T-helper 1 cell treated with Interleukin-12 subunit alpha and Interleukin-12 subunit beta and Interleukin-4 antibody, amounts not matched to agents 30 ng/mL and 1 ng/mL, for 36 hours (primary cell): ENCODE data around the gene TUBGCP3. TPM values are rescaled to one million over a fixed set of nuclear protein-coding genes. Genes with fewer than 3 reads are reported as not detected.

ENCODE experiments used
- intact Hi-C: fragments of 100-400 bp; cut with micrococcal nuclease; formaldehyde crosslinking; loops from one replicate; pipeline ENCODE4 v1.15.1; 2024
- total RNA-seq: library from RNA; stranded (reverse); gene quantifications from 2 replicates; pipeline ENCODE4 v1.2.3, GENCODE V29; 2022

Gene TUBGCP3
- total RNA-seq, 1 donor from 2014 or later = 63.9 TPM

DNA sequence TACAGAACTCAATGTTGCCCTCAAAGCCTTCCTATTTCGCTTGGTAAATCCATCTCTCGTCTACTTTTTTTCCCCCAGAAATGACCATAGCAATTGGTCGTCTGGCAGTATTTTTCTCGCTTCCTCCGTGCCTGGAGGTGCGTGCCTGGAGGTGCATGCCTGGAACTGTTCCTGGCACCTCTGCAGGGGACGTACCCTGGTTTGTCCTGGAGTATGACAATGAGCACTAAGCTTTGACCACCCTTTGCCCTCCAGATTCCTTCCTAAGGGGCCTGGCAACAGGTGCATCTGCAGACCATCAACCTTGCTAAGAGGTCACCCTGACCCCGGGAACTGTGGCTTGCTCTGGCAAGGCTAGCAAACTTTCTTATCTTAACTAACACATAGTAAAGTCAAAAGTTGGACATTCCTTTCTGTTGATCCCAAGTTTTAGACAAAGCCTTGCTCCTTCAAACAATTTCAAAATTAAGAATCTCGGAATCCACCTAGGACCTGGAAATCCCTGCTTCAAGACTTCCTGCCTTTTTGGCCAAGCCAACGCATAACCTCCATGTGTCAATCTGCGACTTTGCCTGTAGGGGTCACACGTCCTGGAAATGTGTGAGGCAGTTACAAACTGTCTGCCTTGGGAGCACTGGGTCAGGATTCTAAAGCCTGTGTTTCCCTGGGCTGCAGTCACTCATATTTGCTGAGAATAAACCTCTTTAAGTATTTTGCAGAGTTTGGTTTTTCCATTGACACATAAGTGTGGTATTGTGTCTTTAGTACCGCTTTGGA is 28.8 kb upstream of the TUBGCP3 start:
- intact Hi-C loops = loop anchor here (1.0 kb wide), 1 partner anchor 258 kb away; no protein-coding TSS in a partner anchor

DNA sequence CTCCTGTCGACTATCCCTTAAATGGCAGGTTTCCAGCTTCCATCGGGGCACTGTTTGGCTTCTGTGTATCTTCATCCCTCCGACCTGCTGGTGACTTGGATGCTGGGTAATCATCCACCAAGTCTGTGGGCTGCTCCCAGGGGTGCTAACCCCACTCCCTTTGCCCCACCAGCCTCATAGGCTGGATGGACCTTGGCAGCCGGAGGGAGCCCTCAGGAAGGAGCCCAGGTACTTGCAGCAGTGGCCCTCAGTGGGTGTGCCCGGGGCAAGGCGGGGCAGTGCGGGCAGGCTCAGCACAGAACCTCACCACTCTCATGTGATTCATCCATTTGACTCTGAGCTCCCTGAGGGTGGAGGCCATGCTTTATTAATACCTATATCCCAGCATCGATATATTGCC is 27.4 kb upstream of the TUBGCP3 start:
- intact Hi-C loops = no loop called here

- intact Hi-C loops = no loop called here
These were observed 26.9 kb upstream of the TUBGCP3 start for GRCh38 chr13:112614835-112615234.

DNA sequence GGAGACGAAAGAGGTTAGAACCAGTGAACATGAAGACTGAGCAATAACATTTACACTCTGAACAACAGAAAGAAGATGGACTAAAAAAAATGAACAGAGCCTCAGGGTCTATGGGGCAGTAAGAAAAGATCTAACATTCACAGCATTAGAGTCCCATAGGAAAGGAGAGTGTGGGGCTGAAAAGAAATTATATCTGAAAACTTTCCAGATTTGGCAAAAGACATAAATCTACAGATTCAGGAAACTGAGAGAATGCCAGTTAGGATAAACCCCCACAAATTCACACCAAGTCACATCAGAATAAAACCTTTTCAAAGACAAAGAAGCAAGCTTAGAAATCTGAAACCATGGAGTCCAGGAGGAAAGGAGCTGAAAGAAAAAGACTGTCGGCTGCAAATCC is 20.3 kb upstream of the TUBGCP3 start:
- intact Hi-C loops = loop anchor here (10.0 kb wide), 1 partner anchor 363 kb away; no protein-coding TSS in a partner anchor

GRCh38 chr13:112606109-112607001 is 18.4 kb upstream of the TUBGCP3 start:
- intact Hi-C loops = loop anchor here (1.0 to 10.0 kb wide), 4 partner anchors 18 to 362 kb away; partner anchors contain the start of gene TUBGCP3

- intact Hi-C loops = loop anchor here (10.0 kb wide), 1 partner anchor 361 kb away; no protein-coding TSS in a partner anchor
These were observed 17.6 kb upstream of the TUBGCP3 start for GRCh38 chr13:112605531-112605990.

DNA sequence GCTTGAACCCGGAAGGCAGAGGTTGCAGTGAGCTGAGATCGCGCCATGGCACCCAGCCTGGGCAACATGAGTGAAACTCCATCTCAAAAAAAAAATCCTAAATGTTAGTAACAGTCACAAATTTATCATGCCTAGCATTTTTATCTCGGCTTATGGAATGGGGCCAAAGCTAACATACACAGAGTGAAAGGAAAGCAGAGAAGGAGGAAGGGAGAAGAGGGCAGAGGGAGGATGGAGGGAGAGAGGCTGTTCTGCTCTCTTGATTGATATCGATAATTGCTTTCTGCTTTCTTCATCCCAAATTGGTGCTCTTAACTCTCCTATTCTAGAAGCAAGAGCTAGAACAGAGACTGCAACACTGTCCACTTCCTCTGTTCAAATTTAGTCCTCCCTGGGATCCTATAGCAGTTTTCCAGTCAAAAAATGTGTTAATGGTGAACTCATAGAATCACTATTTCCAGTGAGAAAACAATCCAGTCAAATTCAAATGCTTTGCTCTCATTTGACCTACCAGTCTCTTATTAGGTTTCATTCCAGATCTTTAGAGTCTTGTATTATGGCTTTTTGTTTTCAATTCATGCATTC is 15.8 kb upstream of the TUBGCP3 start:
- intact Hi-C loops = loop anchor here (10.0 kb wide), 1 partner anchor 359 kb away; no protein-coding TSS in a partner anchor

DNA sequence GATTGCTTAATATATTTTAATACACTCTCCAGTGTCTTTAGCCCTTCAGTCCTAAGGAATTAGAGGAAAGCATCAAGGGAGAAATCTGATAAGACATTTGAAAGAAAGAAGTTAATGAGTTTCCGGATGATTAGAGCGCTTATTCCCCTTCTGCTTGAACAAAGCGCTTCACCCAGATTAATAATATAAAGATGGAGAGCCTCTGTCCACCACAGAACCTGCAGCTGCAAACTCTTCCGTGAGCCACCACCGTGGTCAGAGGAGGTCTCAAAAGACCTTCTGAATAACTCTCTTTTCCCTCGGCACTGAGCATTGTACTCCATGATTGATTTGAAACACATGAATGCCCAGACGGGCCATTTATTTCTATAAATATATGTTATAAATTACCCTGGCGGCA is 14.2 kb upstream of the TUBGCP3 start:
- intact Hi-C loops = loop anchor here (10.0 kb wide), 1 partner anchor 357 kb away; no protein-coding TSS in a partner anchor

DNA sequence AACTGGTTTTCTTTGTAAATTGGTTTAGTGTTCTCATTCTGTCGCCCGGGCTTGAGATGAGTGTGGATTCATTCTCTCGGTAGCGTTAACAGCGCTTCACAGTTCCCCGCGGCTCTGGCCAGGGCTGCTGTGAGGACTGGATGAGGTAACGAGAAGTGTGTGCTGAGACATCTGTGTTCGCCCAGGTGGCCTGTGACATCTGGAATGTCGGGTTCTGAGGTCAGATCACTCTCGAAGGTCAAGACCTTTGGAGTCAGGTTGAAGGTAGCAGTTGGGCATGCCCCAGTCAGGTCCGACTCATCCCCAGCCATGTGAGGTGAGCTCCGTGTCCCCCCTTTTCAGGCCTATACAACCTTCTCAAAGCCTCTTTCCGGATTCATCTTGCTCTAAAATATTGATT is 13.4 kb upstream of the TUBGCP3 start:
- intact Hi-C loops = loop anchor here (10.0 kb wide), 1 partner anchor 357 kb away; no protein-coding TSS in a partner anchor

- intact Hi-C loops = no loop called here
These were observed 8.3 kb upstream of the TUBGCP3 start for GRCh38 chr13:112596235-112596634.

DNA sequence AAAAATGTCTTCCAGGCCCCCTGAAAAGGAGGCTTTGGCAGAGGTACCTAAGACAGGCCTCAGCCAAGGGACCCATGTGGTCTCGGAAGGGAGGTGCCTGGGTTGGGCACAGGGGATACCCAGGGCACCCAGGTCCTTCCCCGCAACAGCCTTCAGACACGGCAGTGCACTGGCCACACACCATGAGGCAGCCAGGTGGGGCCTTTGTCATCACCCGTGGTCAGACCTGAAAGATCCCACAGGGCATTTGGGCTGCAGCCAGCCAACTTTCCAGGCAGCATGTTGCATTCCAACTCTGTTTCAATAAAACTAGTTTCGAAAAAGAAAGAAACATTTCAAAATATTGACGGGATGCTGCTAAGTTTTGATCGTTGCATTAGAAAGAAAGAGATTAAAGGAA is 4.7 kb upstream of the TUBGCP3 start:
- intact Hi-C loops = no loop called here

- intact Hi-C loops = no loop called here
These were observed 4.2 kb upstream of the TUBGCP3 start for GRCh38 chr13:112592181-112592580.

DNA sequence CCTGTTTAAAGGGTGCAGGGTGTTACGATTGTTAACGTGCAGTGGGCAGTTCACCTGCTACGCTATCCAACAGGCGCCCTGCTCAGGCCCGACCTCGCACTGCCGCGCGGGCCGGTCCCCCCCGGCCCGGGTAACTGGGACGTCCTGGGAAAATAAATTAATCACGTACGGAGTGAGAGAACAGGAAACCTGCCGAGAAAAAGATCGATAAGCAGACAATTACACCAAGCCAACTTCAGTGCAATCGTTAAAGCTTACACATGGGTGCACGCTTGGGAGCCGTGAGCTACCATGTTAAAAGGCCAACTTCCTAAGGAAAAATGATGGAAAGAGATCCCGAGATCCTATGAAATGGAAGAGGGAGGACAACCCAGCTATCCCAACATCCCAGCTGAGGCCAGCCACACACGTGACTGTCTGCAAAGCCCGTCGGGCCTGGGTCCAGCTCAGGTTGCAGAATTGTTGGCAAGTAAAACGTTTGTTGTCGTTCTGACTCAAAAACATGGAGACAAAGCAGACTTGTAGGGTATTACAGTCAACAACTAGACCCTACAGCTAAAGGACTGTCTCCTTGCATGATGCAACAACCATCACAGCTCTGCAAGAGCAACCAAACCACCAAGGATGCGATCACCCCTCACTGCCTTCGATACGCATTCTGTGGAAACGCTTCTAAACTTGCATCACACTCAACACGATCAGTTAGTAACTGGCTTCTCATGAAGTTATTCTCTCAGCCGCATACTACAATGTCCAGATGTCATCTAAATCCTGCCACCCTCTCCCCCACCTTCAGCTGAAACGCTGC is 741 bp upstream of the TUBGCP3 start:
- intact Hi-C loops = loop anchor here (1.0 to 10.0 kb wide), 6 partner anchors 18 to 1971 kb away; partner anchors contain the start of genes CUL4A, DCUN1D2, ING1 and NAXD

DNA sequence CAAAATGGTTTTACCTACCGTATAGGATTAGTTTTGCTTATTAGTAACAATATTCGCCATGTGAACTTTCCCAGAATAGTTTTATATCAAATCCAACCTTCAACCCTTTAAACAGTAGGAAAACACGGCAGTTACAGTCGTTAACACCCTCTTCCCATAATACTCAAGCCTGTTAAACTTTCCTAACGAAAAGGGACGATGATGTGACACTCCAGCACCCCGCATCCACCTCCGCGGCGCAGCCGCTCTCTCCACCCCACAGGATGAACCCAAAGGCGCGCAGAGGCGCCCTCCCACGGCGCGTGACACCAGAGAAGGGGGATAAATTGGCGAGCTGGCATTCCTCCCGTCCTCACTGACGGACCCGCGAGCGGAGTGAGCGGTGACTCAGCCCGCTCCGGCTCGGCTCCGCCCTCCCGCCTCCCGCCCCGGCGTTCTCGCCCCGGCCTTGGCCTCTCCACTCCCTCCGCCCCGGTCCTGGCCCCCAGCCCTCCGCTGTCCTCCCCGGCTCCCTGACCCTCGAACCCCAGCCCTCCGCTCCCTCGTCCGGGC is 665 bp downstream of the TUBGCP3 start:
- intact Hi-C loops = loop anchor here (1.0 to 10.0 kb wide), 6 partner anchors 102 to 1970 kb away; partner anchors contain the start of genes CUL4A, DCUN1D2, ING1 and NAXD

DNA sequence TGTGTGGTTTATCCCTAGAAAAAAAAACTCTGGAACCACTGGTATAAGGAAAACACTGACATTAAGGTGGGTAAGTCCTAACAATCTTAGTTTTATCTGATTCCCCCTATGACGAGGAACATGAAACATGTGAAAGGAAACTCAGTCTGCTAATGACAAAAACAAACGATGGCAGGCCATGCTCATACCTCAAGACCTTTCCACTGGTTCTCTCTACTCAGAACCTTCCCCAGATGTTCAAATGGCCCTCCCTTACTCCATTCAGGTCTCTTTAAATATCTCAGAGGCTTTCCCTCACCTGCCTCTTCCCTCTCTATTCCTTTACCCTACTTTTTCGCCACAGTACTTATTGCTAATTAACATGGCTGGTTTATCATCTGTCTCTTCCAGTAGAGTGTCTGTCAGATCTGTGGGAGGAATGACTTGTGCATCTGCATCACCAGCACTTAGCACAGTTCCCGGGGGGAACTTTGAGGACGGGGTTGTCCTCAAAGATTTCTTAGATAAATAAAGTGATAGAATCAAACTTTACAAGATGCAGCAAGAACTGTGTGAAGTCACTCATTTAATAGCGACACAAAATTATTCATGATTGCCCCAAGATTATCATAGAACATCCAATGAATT is 1.5 kb downstream of the TUBGCP3 start:
- intact Hi-C loops = loop anchor here (5.0 to 10.0 kb wide), 5 partner anchors 618 to 1969 kb away; partner anchors contain the start of genes CUL4A, DCUN1D2, ING1 and NAXD

DNA sequence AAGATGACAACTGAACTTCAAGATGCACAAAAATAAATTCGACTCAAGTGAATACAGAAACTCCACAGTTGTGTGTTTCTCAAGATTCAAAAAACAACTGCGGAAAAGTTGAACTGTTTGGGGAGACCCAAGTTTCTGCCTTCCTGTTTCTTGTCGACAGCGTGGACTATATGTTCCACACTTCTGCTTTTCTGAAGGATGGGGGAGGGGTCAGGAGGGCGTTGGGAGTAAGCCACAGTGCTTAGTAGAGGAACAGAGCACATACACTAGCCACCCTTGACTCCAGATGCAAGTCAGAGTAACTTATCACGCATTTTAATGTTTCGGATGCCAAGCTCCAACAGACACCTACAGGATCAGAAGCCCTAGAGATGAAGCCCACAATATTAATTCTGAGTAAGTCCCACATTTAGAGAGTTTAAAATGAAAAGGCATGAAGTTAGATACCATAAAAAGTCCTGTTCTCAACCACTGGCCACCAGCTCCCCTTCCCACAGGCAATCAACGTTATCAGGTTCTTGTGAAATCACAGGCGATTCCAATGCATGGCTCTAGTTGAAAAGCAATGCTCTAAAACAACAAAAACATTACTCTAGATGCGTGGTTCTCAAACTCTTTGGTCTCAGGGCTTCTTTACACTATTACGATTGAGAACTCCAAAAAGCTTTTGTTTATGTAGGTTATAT is 4.2 kb downstream of the TUBGCP3 start:
- intact Hi-C loops = loop anchor here (10.0 kb wide), 3 partner anchors 621 to 1869 kb away; partner anchors contain the start of genes CUL4A, DCUN1D2, ING1 and PCID2

GRCh38 chr13:112582263-112582662 is 5.7 kb downstream of the TUBGCP3 start:
- intact Hi-C loops = loop anchor here (10.0 kb wide), 3 partner anchors 623 to 1867 kb away; partner anchors contain the start of genes CUL4A, DCUN1D2, ING1 and PCID2

GRCh38 chr13:112580912-112581311 is 7.0 kb downstream of the TUBGCP3 start:
- intact Hi-C loops = loop anchor here (10.0 kb wide), 3 partner anchors 624 to 1866 kb away; partner anchors contain the start of genes CUL4A, DCUN1D2, ING1 and PCID2
